AG09309 (cell line): ENCODE data around the gene ABCA12.

Source experiments
- DNase-seq: peaks from one replicate; pipeline ENCODE4 v3.0.0-alpha.2; 2010; ENCODE audit warnings: low read depth
- H3K4me3 ChIP-seq: 2 replicates; pipeline ENCODE4 v1.5.1; 2011; ENCODE audit warnings: mild to moderate bottlenecking, low read depth, low read length, moderate library complexity; ENCODE audit not compliant: control insufficient read depth
- CTCF ChIP-seq: IDR thresholded peaks from 2 replicates; pipeline ENCODE4 v1.5.1; 2011; ENCODE audit warnings: mild to moderate bottlenecking, low read depth, low read length, inconsistent platforms; ENCODE audit not compliant: insufficient read depth, control insufficient read depth; ENCODE audit errors: missing control alignments

ABCA12 gene

GRCh38 chr2:215002500-215002899 is 135.9 kb downstream of the ABCA12 start:
- H3K4me3 ChIP-seq = no peak overlapping the region
- TF ChIP-seq CTCF = peak; percentile 59
- DNase-seq = peak; percentile 7

GRCh38 chr2:215000721-215001120 is 137.7 kb downstream of the ABCA12 start:
- TF ChIP-seq CTCF = no peak
- DNase-seq = no peak

GRCh38 chr2:214995926-214996670 is 142.3 kb downstream of the ABCA12 start:
- no peak overlapping the region for H3K4me3 ChIP-seq
- TF ChIP-seq CTCF = no peak
- no peak for DNase-seq

More at GRCh38 chr2:215000721-215001120, 137.7 kb downstream of the ABCA12 start:
- no peak overlapping the region for H3K4me3 ChIP-seq

- no peak for TF ChIP-seq CTCF
- no peak for DNase-seq
- H3K4me3 ChIP-seq = no peak overlapping the region
These were observed 143.0 kb downstream of the ABCA12 start for GRCh38 chr2:214995409-214995808.

- no peak overlapping the region for H3K4me3 ChIP-seq
- DNase-seq = no peak
- TF ChIP-seq CTCF = no peak
These were observed 145.5 kb downstream of the ABCA12 start for GRCh38 chr2:214992911-214993310.

GRCh38 chr2:214989187-214989586 is 149.2 kb downstream of the ABCA12 start:
- TF ChIP-seq CTCF = no peak
- DNase-seq = no peak

More at GRCh38 chr2:214989187-214989586, 149.2 kb downstream of the ABCA12 start:
- no peak overlapping the region for H3K4me3 ChIP-seq
